Prostate gland (tissue), 2 donors: Measurements from ENCODE around the gene THOP1. TPM values are rescaled to one million over a fixed set of nuclear protein-coding genes. Genes with fewer than 3 reads are reported as not detected.

ENCODE experiments used
- DNase-seq: peaks from one replicate; pipeline ENCODE4 v3.0.0-alpha.2; 2019; ENCODE audit warnings: low spot score
- H3K27ac ChIP-seq, 2 donors: fragments of 200-600 bp; sonication (generic); 2 replicates each; pipeline ENCODE4 v1.5.1; 2017 to 2019
- H3K27me3 ChIP-seq: fragments of 200-600 bp; sonication (generic); replicated peaks from 2 replicates; pipeline ENCODE4 v1.5.1; 2019; ENCODE audit not compliant: insufficient read depth
- H3K36me3 ChIP-seq, 2 donors: fragments of 200-600 bp; sonication (generic); 1 replicate in 1 of 2; 2 replicates in 1 of 2; pipeline versions ENCODE4 v1.5.1 to v1.8.1; 2017 to 2019
- H3K4me1 ChIP-seq: fragments of 200-600 bp; sonication (generic); replicated peaks from 2 replicates; pipeline ENCODE4 v1.5.1; 2019
- H3K4me3 ChIP-seq, 2 donors: fragments of 200-600 bp; sonication (generic); 2 replicates each; pipeline ENCODE4 v1.5.1; 2017 to 2019
- H3K9me3 ChIP-seq: fragments of 200-600 bp; sonication (generic); 2 replicates; pipeline ENCODE4 v1.5.1; 2017
- CTCF ChIP-seq, 4 experiments: fragments of 200-600 bp in 2 of 4; fragments of 450-650 bp in 2 of 4; sonication (generic) in 2 of 4; IDR thresholded peaks; 1 replicate in 3 of 4; 2 replicates in 1 of 4; pipeline ENCODE4 v1.5.1; 2016 to 2019; ENCODE audit warnings: antibody characterized with exemption in 4 of 4, mild to moderate bottlenecking in 2 of 4, moderate library complexity in 2 of 4
- POLR2A ChIP-seq: fragments of 450-650 bp; IDR thresholded peaks from one replicate; pipeline ENCODE4 v1.6.1; 2016; ENCODE audit warnings: antibody characterized with exemption, mild to moderate bottlenecking
- POLR2AphosphoS5 ChIP-seq: sonication (generic); formaldehyde crosslinking; IDR thresholded peaks from one replicate; pipeline ENCODE4 v1.6.1; 2017; ENCODE audit warnings: antibody characterized with exemption
- WGBS: methylation state at CpG from one replicate; pipeline ENCODE4 v1.1.5; 2018; 5-methylcytosine and 5-hydroxymethylcytosine counted together
- intact Hi-C: fragments of 100-400 bp; cut with DNase I; formaldehyde crosslinking; loops from one replicate; pipeline ENCODE4 v1.14.2; 2022
- total RNA-seq, 2 donors: library from RNA; depleted of rRNA; stranded (reverse); fragments of >200 nt; gene quantifications; one replicate each; pipeline ENCODE4 v1.1.0, GENCODE V29; 2016

THOP1 gene
- total RNA-seq, 2 donors from 2014 or later = 119 to 132 TPM

- under 1% methylated on average over 71 of the region's 106 CpGs for WGBS
- TF ChIP-seq POLR2A (peak; percentile 46), CTCF (IDR thresholded peaks at IDR 0.05) (peak; percentile 58 to 84 (median 70)), POLR2AphosphoS5 (peak; percentile 82)
- no peaks in the 10 kb centered on the region for H3K27me3 ChIP-seq
- H3K36me3 ChIP-seq = no peaks in the 10 kb centered on the region
- peak within 1 kb of the TSS; percentile 84 to 91 for H3K27ac ChIP-seq
- DNase-seq = peak; percentile 100
- H3K4me1 ChIP-seq = no peaks in the 10 kb centered on the region
- intact Hi-C loops = loop anchor here (5.0 kb wide), 1 partner anchor 59 kb away; the partner anchor contains the start of gene SGTA
- H3K9me3 ChIP-seq = no peaks in the 10 kb centered on the region
- peak within 1 kb of the TSS; percentile 88 to 95 for H3K4me3 ChIP-seq
Measured at GRCh38 chr19:2840794-2841791, 55.8 kb downstream of the THOP1 start, which contains the start of gene ZNF555. TSS of gene ZNF555 (plus strand) at chr19:2841475. CDS start at chr19:2841573, 98 bp downstream.

GRCh38 chr19:2841855-2842574 lies 56.7 kb downstream of the THOP1 start:
- peak overlapping the region; percentile 84 to 91 for H3K27ac ChIP-seq
- WGBS = 5% methylated on average over 33 of the region's 62 CpGs
- peak overlapping the region; percentile 88 to 95 for H3K4me3 ChIP-seq
- H3K4me1 ChIP-seq = no peaks in the 10 kb centered on the region
- intact Hi-C loops = loop anchor here (5.0 kb wide), 1 partner anchor 60 kb away; the partner anchor contains the start of gene SGTA
- H3K9me3 ChIP-seq = no peaks in the 10 kb centered on the region
- no peak for DNase-seq
- no peaks in the 10 kb centered on the region for H3K36me3 ChIP-seq
- H3K27me3 ChIP-seq = no peaks in the 10 kb centered on the region
- TF ChIP-seq CTCF (IDR thresholded peaks at IDR 0.05) (no peak), POLR2A (no peak), POLR2AphosphoS5 (no peak)

GRCh38 chr19:2845107-2845506 lies 59.8 kb downstream of the THOP1 start:
- intact Hi-C loops = no loop called here
- Histone ChIP-seq H3K9me3 (no peaks in the 10 kb centered on the region), H3K36me3 (no peaks in the 10 kb centered on the region), H3K27ac (no peak overlapping the region), H3K27me3 (no peaks in the 10 kb centered on the region), H3K4me3 (no peak overlapping the region), H3K4me1 (no peaks in the 10 kb centered on the region)
- no peak for DNase-seq
- TF ChIP-seq POLR2A (no peak), POLR2AphosphoS5 (no peak), CTCF (IDR thresholded peaks at IDR 0.05) (no peak)
- 86% methylated on average over 2 of the region's 2 CpGs for WGBS

GRCh38 chr19:2846180-2846894 lies 61.0 kb downstream of the THOP1 start:
- DNase-seq = no peak
- intact Hi-C loops = no loop called here
- no peak overlapping the region for H3K4me3 ChIP-seq

More at GRCh38 chr19:2846180-2846894, 61.0 kb downstream of the THOP1 start:
- no peaks in the 10 kb centered on the region for H3K27me3 ChIP-seq
- WGBS = 89% methylated on average over 13 of the region's 13 CpGs
- H3K36me3 ChIP-seq = peaks cover 0 to 3% of the 10 kb centered on the region in 2 donors
- H3K27ac ChIP-seq = no peak overlapping the region
- H3K9me3 ChIP-seq = no peaks in the 10 kb centered on the region
- no peak for TF ChIP-seq POLR2AphosphoS5
- TF ChIP-seq CTCF (IDR thresholded peaks at IDR 0.05) = no peak
- TF ChIP-seq POLR2A = no peak
- no peaks in the 10 kb centered on the region for H3K4me1 ChIP-seq
